ENCODE results near the gene MAML3.

The MAML3 gene

GRCh38 chr4:139859876-139860275 is 294.1 kb downstream of the MAML3 start:
- no peak overlapping the region for H2AFZ ChIP-seq
- no peaks in the 10 kb centered on the region for H3K36me3 ChIP-seq (ENCODE audit: control insufficient read depth, insufficient read depth, low read length)
- TF ChIP-seq CTCF (IDR thresholded peaks at IDR 0.05): no peak
- no peak overlapping the region for H3K9ac ChIP-seq
- H3K4me1 ChIP-seq: no peaks in the 10 kb centered on the region
- H3K4me2 ChIP-seq (ENCODE audit: low read length): no peak overlapping the region
- H3K9me3 ChIP-seq (ENCODE audit: control insufficient read depth, low read length): no peaks in the 10 kb centered on the region
- H3K27me3 ChIP-seq (ENCODE audit: control insufficient read depth, insufficient read depth, low read length): no peaks in the 10 kb centered on the region
- no peak overlapping the region for H3K27ac ChIP-seq
- H3K79me2 ChIP-seq: no peaks in the 10 kb centered on the region
- no peak overlapping the region for H3K4me3 ChIP-seq (ENCODE audit: low read depth, low read length)

- Histone ChIP-seq H3K27me3 (ENCODE audit: control insufficient read depth, insufficient read depth, low read length) (no peaks in the 10 kb centered on the region), H3K4me3 (ENCODE audit: low read depth, low read length) (no peak overlapping the region), H3K9me3 (ENCODE audit: control insufficient read depth, low read length) (no peaks in the 10 kb centered on the region), H3K4me2 (ENCODE audit: low read length) (no peak overlapping the region), H3K36me3 (ENCODE audit: control insufficient read depth, insufficient read depth, low read length) (no peaks in the 10 kb centered on the region), H3K27ac (no peak overlapping the region), H3K79me2 (no peaks in the 10 kb centered on the region), H3K9ac (no peak overlapping the region), H2AFZ (no peak overlapping the region), H3K4me1 (no peaks in the 10 kb centered on the region)
- no peak for TF ChIP-seq CTCF (IDR thresholded peaks at IDR 0.05)
Measured at GRCh38 chr4:139858436-139859205, 295.4 kb downstream of the MAML3 start.

GRCh38 chr4:139857977-139858376 is 296.0 kb downstream of the MAML3 start:
- Histone ChIP-seq H3K4me1 (no peaks in the 10 kb centered on the region), H3K4me3 (ENCODE audit: low read depth, low read length) (no peak overlapping the region), H3K9ac (no peak overlapping the region), H3K79me2 (no peaks in the 10 kb centered on the region), H3K27ac (no peak overlapping the region), H3K4me2 (ENCODE audit: low read length) (no peak overlapping the region), H3K36me3 (ENCODE audit: control insufficient read depth, insufficient read depth, low read length) (no peaks in the 10 kb centered on the region), H3K27me3 (ENCODE audit: control insufficient read depth, insufficient read depth, low read length) (no peaks in the 10 kb centered on the region), H2AFZ (no peak overlapping the region), H3K9me3 (ENCODE audit: control insufficient read depth, low read length) (no peaks in the 10 kb centered on the region)
- no peak for TF ChIP-seq CTCF (IDR thresholded peaks at IDR 0.05)

- H3K36me3 ChIP-seq (ENCODE audit: control insufficient read depth, insufficient read depth, low read length): no peaks in the 10 kb centered on the region
- H3K4me2 ChIP-seq (ENCODE audit: low read length): no peak overlapping the region
- no peak overlapping the region for H2AFZ ChIP-seq
- no peak overlapping the region for H3K4me3 ChIP-seq (ENCODE audit: low read depth, low read length)
- no peaks in the 10 kb centered on the region for H3K9me3 ChIP-seq (ENCODE audit: control insufficient read depth, low read length)
- no peaks in the 10 kb centered on the region for H3K27me3 ChIP-seq (ENCODE audit: control insufficient read depth, insufficient read depth, low read length)
- no peak overlapping the region for H3K27ac ChIP-seq
- H3K4me1 ChIP-seq: no peaks in the 10 kb centered on the region
- no peaks in the 10 kb centered on the region for H3K79me2 ChIP-seq
- H3K9ac ChIP-seq: no peak overlapping the region
- no peak for TF ChIP-seq CTCF (IDR thresholded peaks at IDR 0.05)
Measured at GRCh38 chr4:139857021-139857420, 297.0 kb downstream of the MAML3 start.
